Heart left ventricle (tissue), 16 donors: Measurements from ENCODE around the gene ABCC3. TPM values are rescaled to one million over a fixed set of nuclear protein-coding genes. Genes with fewer than 3 reads are reported as not detected.
A peak's percentile ranks its signal among the peaks of the same experiment; 100 is the strongest.

Experiments used
- ATAC-seq, 4 donors: fragments of 200-7000 bp; cut with Tn5 transposase; one replicate each; pipeline ENCODE4 v1.9.1; 2020 to 2022; ENCODE audit warnings: moderate library complexity in 4 of 4, mild to moderate bottlenecking in 3 of 4, moderate number of reproducible peaks in 1 of 4
- DNase-seq, 5 donors: peaks; one replicate each; pipeline ENCODE4 v3.0.0-alpha.2; 2020
- H3K27ac ChIP-seq, 12 donors: fragments of 200-600 bp; sonication (generic) in 4 of 12; one replicate each; pipeline versions ENCODE4 v1.5.0 to v1.8.0; 2016 to 2022; ENCODE audit warnings: mild to moderate bottlenecking in 2 of 12
- H3K27me3 ChIP-seq, 9 donors: fragments of 200-600 bp; sonication (generic) in 2 of 9; one replicate each; pipeline versions ENCODE4 v1.5.1 to v1.8.0; 2016 to 2022; ENCODE audit warnings: mild to moderate bottlenecking in 3 of 9
- H3K36me3 ChIP-seq, 9 donors: fragments of 200-600 bp; sonication (generic) in 2 of 9; one replicate each; pipeline versions ENCODE4 v1.5.0 to v1.8.0; 2018 to 2022; ENCODE audit warnings: mild to moderate bottlenecking in 2 of 9
- H3K4me1 ChIP-seq, 12 donors: fragments of 200-600 bp; sonication (generic) in 4 of 12; one replicate each; pipeline versions ENCODE4 v1.5.0 to v1.8.0; 2016 to 2022; ENCODE audit warnings: mild to moderate bottlenecking in 3 of 12
- H3K4me3 ChIP-seq, 12 donors: fragments of 200-600 bp; sonication (generic) in 4 of 12; one replicate each; pipeline versions ENCODE4 v1.5.0 to v1.8.0; 2017 to 2022; ENCODE audit warnings: mild to moderate bottlenecking in 9 of 12, moderate library complexity in 4 of 12
- H3K9me3 ChIP-seq, 12 donors: fragments of 200-600 bp; sonication (generic) in 4 of 12; one replicate each; pipeline versions ENCODE4 v1.5.0 to v1.8.0; 2016 to 2022; ENCODE audit warnings: mild to moderate bottlenecking in 1 of 12
- CTCF ChIP-seq, 12 donors: fragments of 200-600 bp; sonication (generic) in 4 of 12; IDR thresholded peaks; one replicate each; pipeline versions ENCODE4 v1.5.0 to v1.8.0; 2018 to 2022; ENCODE audit warnings: antibody characterized with exemption in 12 of 12, mild to moderate bottlenecking in 5 of 12
- POLR2A ChIP-seq, 2 donors: fragments of 450-650 bp; IDR thresholded peaks; one replicate each; pipeline ENCODE4 v1.6.1; 2017; ENCODE audit warnings: antibody characterized with exemption in 2 of 2, mild to moderate bottlenecking in 2 of 2, moderate library complexity in 2 of 2
- WGBS, 4 donors: extraction: QIAGEN DNeasy Blood & Tissue Kit in 2 of 4; methylation state at CpG; one replicate each; pipeline versions ENCODE4 v1.1.5 to v1.1.7; 2013 to 2018; 5-methylcytosine and 5-hydroxymethylcytosine counted together
- intact Hi-C, 10 donors: fragments of 100-400 bp; cut with DNase I; formaldehyde crosslinking; loops; one replicate each; pipeline versions ENCODE4 v1.11.1 to v1.14.2; 2022
- polyA plus RNA-seq, 2 donors: library from polyadenylated mRNA; stranded (reverse); fragments of 200-250 nt; gene quantifications; one replicate each; pipeline ENCODE4 v1.2.3, GENCODE V29; 2013
- total RNA-seq, 9 donors: library from RNA; depleted of rRNA in 2 of 9; stranded (reverse); fragments of >200 nt in 2 of 9; fragmentation: NEBNext Ultra II Directional in 3 of 9; extraction: Animal tissue kit (Norgen Biotek cat#: 25700) in 3 of 9; gene quantifications; one replicate each; pipeline versions ENCODE4 v1.1.0 to v1.2.4, GENCODE V29; 2016 to 2023
- donor health status: ischemic (EF 13 %, LVEDD 7.1; RV severe dilation, severe dysfunction).
- donor health status: healthy with polysubstance abuse.
- donor health status: DM: no; HTN: yes; CAD: no.
- donor health status: DM: no; HTN: no; CAD: no.
- donor health status: ischemic (EF 25% LVEDD 6.9; RV normal size, moderate dysfunction).
- donor health status: ischemic (EF 25% LVEDD 5.7; RV mildly dilated, moderate dysfunction).
- donor health status: healthy.
- donor health status: DM: yes; HTN: yes; CAD: no.
- donor health status: ischemic (EF 35%, LVEDD 5.7; RV mildly dilated, moderate dysfunction).
- donor health status: nonischemic (EF 11% LVEDD 7.7; RV severe dilation, severe dysfunction).
- donor health status: DM: yes; HTN: yes; CAD: no.
- donor health status: PGD.
- donor health status: ischemic (EF 29% LVEDD 5.4; RV normal size, mild dysfunction).
- donor health status: nonischemic (EF 23%, LVEDD 6.1; RV moderate dilation, normal function).

The ABCC3 gene
- total and polyA plus RNA-seq, 11 donors: 0.20 to 21.6 (median 1.3) TPM; not detected in 1

- DNase-seq (no peak), ATAC-seq (peak in 2 of 4 donors; percentile 40 to 69)
- intact Hi-C loops: loop anchor here in 8 of 10 donors (5.0 to 10.0 kb wide), 4 partner anchors 58 to 212 kb away; partner anchors contain the start of gene SPATA20 (in 6 of the 8)
- peaks cover 0 to 30% (median 16%) of the 10 kb centered on the region in 12 donors for H3K4me1 ChIP-seq
- H3K27ac ChIP-seq: no peak overlapping the region
- peaks cover 0 to 90% (median 85%) of the 10 kb centered on the region in 9 donors for H3K36me3 ChIP-seq
- no peaks in the 10 kb centered on the region for H3K9me3 ChIP-seq
- 69 to 82% (median 73%) methylated on average over 3 of the region's 3 CpGs for WGBS, 4 donors
- TF ChIP-seq POLR2A (IDR thresholded peaks at IDR 0.05) (no peak), CTCF (IDR thresholded peaks at IDR 0.05) (no peak)
- H3K27me3 ChIP-seq: no peaks in the 10 kb centered on the region
- no peak overlapping the region for H3K4me3 ChIP-seq
Measured at GRCh38 chr17:50696365-50696879, 61.7 kb downstream of the ABCC3 start.

- Histone ChIP-seq H3K27ac (no peak overlapping the region), H3K4me1 (peaks cover 0 to 29% (median 17%) of the 10 kb centered on the region in 12 donors), H3K9me3 (no peaks in the 10 kb centered on the region), H3K36me3 (peaks cover 0 to 95% (median 83%) of the 10 kb centered on the region in 9 donors), H3K4me3 (no peak overlapping the region), H3K27me3 (no peaks in the 10 kb centered on the region)
- intact Hi-C loops: loop anchor here in 8 of 10 donors (5.0 to 10.0 kb wide), 4 partner anchors 58 to 212 kb away; partner anchors contain the start of gene SPATA20 (in 6 of the 8)
- no peak for DNase-seq
- WGBS, 4 donors: 81 to 89% (median 83%) methylated on average over 3 of the region's 3 CpGs
- ATAC-seq: no peak
- TF ChIP-seq POLR2A (IDR thresholded peaks at IDR 0.05) (no peak), CTCF (IDR thresholded peaks at IDR 0.05) (no peak)
Measured at GRCh38 chr17:50697062-50697461, 62.4 kb downstream of the ABCC3 start.

DNA sequence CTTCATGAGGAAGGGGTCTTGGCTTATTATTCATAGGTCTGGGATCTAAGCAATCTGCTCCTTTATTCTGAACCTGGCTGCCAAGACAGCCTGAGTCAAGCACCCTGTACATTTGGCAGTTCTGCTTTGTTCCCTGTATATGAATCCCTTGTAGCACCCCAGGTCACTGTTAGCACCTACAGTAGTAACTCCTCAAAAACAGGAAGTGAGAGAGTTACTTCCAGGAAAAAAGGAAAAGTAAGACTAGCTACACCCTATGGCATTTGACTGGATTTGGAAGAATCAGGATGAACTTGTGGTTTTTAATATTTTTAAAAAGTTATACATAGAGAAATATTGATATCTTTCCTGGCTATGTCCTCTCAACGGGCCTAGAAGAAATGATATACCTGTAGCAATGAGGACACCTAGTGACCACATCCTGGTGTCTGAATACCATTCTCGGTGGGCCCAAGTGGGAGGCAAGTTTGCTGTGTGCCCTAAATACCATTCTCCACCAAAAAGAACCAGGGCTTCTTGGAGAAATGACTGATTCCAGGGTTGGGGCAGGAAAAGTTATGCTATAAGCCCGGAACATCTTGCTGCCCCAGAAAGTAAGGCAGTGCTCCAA is 63.1 kb downstream of the ABCC3 start:
- no peak for DNase-seq
- no peak overlapping the region for H3K27ac ChIP-seq
- intact Hi-C loops: loop anchor here in 8 of 10 donors (5.0 to 10.0 kb wide), 4 partner anchors 57 to 213 kb away; partner anchors contain the start of gene SPATA20 (in 6 of the 8)
- no peak for ATAC-seq
- no peak overlapping the region for H3K4me3 ChIP-seq
- TF ChIP-seq CTCF (IDR thresholded peaks at IDR 0.05) (no peak), POLR2A (IDR thresholded peaks at IDR 0.05) (no peak)
- no peaks in the 10 kb centered on the region for H3K9me3 ChIP-seq
- peaks cover 0 to 94% (median 79%) of the 10 kb centered on the region in 9 donors for H3K36me3 ChIP-seq
- peaks cover 0 to 35% (median 20%) of the 10 kb centered on the region in 12 donors for H3K4me1 ChIP-seq
- WGBS, 4 donors: 44 to 59% (median 51%) methylated on average over 3 of the region's 3 CpGs
- H3K27me3 ChIP-seq: no peaks in the 10 kb centered on the region

- no peak overlapping the region for H3K27ac ChIP-seq
- H3K4me1 ChIP-seq: peaks cover 0 to 50% (median 29%) of the 10 kb centered on the region in 12 donors
Measured at GRCh38 chr17:50699410-50699809, 64.7 kb downstream of the ABCC3 start.

More at GRCh38 chr17:50699410-50699809, 64.7 kb downstream of the ABCC3 start:
- Histone ChIP-seq H3K4me3 (no peak overlapping the region), H3K36me3 (peaks cover 0 to 94% (median 74%) of the 10 kb centered on the region in 9 donors), H3K9me3 (no peaks in the 10 kb centered on the region), H3K27me3 (no peaks in the 10 kb centered on the region)
- WGBS, 4 donors: 77 to 79% (median 78%) methylated on average over 7 of the region's 7 CpGs
- intact Hi-C loops: loop anchor here in 8 of 10 donors (5.0 to 10.0 kb wide), 4 partner anchors 55 to 215 kb away; partner anchors contain the start of gene SPATA20 (in 6 of the 8)
- TF ChIP-seq POLR2A (IDR thresholded peaks at IDR 0.05) (no peak), CTCF (IDR thresholded peaks at IDR 0.05) (no peak)
- DNase-seq (no peak), ATAC-seq (no peak)
